ENCODE data around the gene APOL4.

APOL4 gene

GRCh38 chr22:36149441-36149840, 52.2 kb downstream of the APOL4 start:
- TF ChIP-seq CTCF (IDR thresholded peaks at IDR 0.05; ENCODE audit: low read depth, low read length, missing control alignments) = no peak
- Histone ChIP-seq H3K4me3 (ENCODE audit: low read depth, low read length) (no peak overlapping the region), H3K27ac (no peak overlapping the region), H3K36me3 (replicated peaks) (no peaks in the 10 kb centered on the region), H3K27me3 (replicated peaks) (no peaks in the 10 kb centered on the region)
- no peak for DNase-seq
- in situ Hi-C loops (cut with HindIII; ENCODE audit: low pct_ligation_motif_present, low sequenced_read_pairs) = no loop called here

- Histone ChIP-seq H3K36me3 (replicated peaks) (no peaks in the 10 kb centered on the region), H3K27ac (no peak overlapping the region), H3K4me3 (ENCODE audit: low read depth, low read length) (no peak overlapping the region), H3K27me3 (replicated peaks) (no peaks in the 10 kb centered on the region)
- in situ Hi-C loops (cut with HindIII; ENCODE audit: low pct_ligation_motif_present, low sequenced_read_pairs) = no loop called here
- no peak for TF ChIP-seq CTCF (IDR thresholded peaks at IDR 0.05; ENCODE audit: low read depth, low read length, missing control alignments)
- DNase-seq = no peak
These were observed 53.2 kb downstream of the APOL4 start for GRCh38 chr22:36148411-36148810.

GRCh38 chr22:36147196-36147791, 54.3 kb downstream of the APOL4 start:
- TF ChIP-seq CTCF (IDR thresholded peaks at IDR 0.05; ENCODE audit: low read depth, low read length, missing control alignments) = no peak
- Histone ChIP-seq H3K27ac (no peak overlapping the region), H3K36me3 (replicated peaks) (no peaks in the 10 kb centered on the region), H3K4me3 (ENCODE audit: low read depth, low read length) (no peak overlapping the region), H3K27me3 (replicated peaks) (no peaks in the 10 kb centered on the region)
- no peak for DNase-seq
- in situ Hi-C loops (cut with HindIII; ENCODE audit: low pct_ligation_motif_present, low sequenced_read_pairs) = no loop called here

GRCh38 chr22:36145881-36146280, 55.7 kb downstream of the APOL4 start:
- Histone ChIP-seq H3K36me3 (replicated peaks) (no peaks in the 10 kb centered on the region), H3K4me3 (ENCODE audit: low read depth, low read length) (no peak overlapping the region), H3K27me3 (replicated peaks) (no peaks in the 10 kb centered on the region), H3K27ac (no peak overlapping the region)
- TF ChIP-seq CTCF (IDR thresholded peaks at IDR 0.05; ENCODE audit: low read depth, low read length, missing control alignments) = no peak
- in situ Hi-C loops (cut with HindIII; ENCODE audit: low pct_ligation_motif_present, low sequenced_read_pairs) = no loop called here
- no peak for DNase-seq

- peak; percentile 88 for TF ChIP-seq CTCF (IDR thresholded peaks at IDR 0.05; ENCODE audit: low read depth, low read length, missing control alignments)
- H3K36me3 ChIP-seq (replicated peaks) = no peaks in the 10 kb centered on the region
- in situ Hi-C loops (cut with HindIII; ENCODE audit: low pct_ligation_motif_present, low sequenced_read_pairs) = no loop called here
- no peak overlapping the region for H3K4me3 ChIP-seq (ENCODE audit: low read depth, low read length)
- H3K27ac ChIP-seq = no peak overlapping the region
- H3K27me3 ChIP-seq (replicated peaks) = no peaks in the 10 kb centered on the region
- peak; percentile 61 for DNase-seq
These were observed 56.6 kb downstream of the APOL4 start for GRCh38 chr22:36144886-36145541.

GRCh38 chr22:36143956-36144355, 57.7 kb downstream of the APOL4 start:
- in situ Hi-C loops (cut with HindIII; ENCODE audit: low pct_ligation_motif_present, low sequenced_read_pairs) = no loop called here
- Histone ChIP-seq H3K36me3 (replicated peaks) (no peaks in the 10 kb centered on the region), H3K27ac (no peak overlapping the region), H3K4me3 (ENCODE audit: low read depth, low read length) (no peak overlapping the region), H3K27me3 (replicated peaks) (no peaks in the 10 kb centered on the region)
- TF ChIP-seq CTCF (IDR thresholded peaks at IDR 0.05; ENCODE audit: low read depth, low read length, missing control alignments) = no peak
- no peak for DNase-seq

Data from brain microvascular endothelial cell (primary cell).